H9 (cell line): ENCODE data around the gene MSI1. TPM values are rescaled to one million over a fixed set of nuclear protein-coding genes. Genes with fewer than 3 reads are reported as not detected.
A peak's percentile ranks its signal among the peaks of the same experiment; 100 is the strongest.

Experiments used
- DNase-seq: peaks from one replicate; pipeline ENCODE4 v3.0.0-alpha.2; 2017
- H2AFZ ChIP-seq: one replicate; pipeline ENCODE4 v1.6.1; 2013; ENCODE audit warnings: mild to moderate bottlenecking, low read length, control low read depth, moderate library complexity
- H2AK5ac ChIP-seq: 2 replicates; pipeline ENCODE4 v1.6.1; 2013; ENCODE audit warnings: low read length, control low read depth, mixed read lengths; ENCODE audit not compliant: insufficient read length
- H2BK120ac ChIP-seq: one replicate; pipeline ENCODE4 v1.6.1; 2013; ENCODE audit warnings: low read depth, mild to moderate bottlenecking, low read length, control low read depth, inconsistent platforms; ENCODE audit not compliant: poor library complexity, severe bottlenecking
- H2BK12ac ChIP-seq: 2 replicates; pipeline ENCODE4 v1.6.1; 2013; ENCODE audit warnings: low read length, control low read depth, mixed read lengths, low read depth; ENCODE audit not compliant: insufficient read length
- H2BK15ac ChIP-seq: 2 replicates; pipeline ENCODE4 v1.6.1; 2013; ENCODE audit warnings: low read depth, low read length, control low read depth
- H2BK20ac ChIP-seq: one replicate; pipeline ENCODE4 v1.6.1; 2013; ENCODE audit warnings: low read depth, mild to moderate bottlenecking, low read length, control low read depth, inconsistent platforms; ENCODE audit not compliant: poor library complexity, severe bottlenecking
- H2BK5ac ChIP-seq: 2 replicates; pipeline ENCODE4 v1.6.1; 2013; ENCODE audit warnings: low read length, control low read depth, mixed read lengths; ENCODE audit not compliant: insufficient read length
- H3K14ac ChIP-seq: 2 replicates; pipeline ENCODE4 v1.6.1; 2013; ENCODE audit warnings: low read length, control low read depth; ENCODE audit not compliant: insufficient read depth
- H3K18ac ChIP-seq: 2 replicates; pipeline ENCODE4 v1.6.1; 2013; ENCODE audit warnings: low read depth, mild to moderate bottlenecking, mixed read lengths, low read length, control low read depth; ENCODE audit not compliant: insufficient read length
- H3K23ac ChIP-seq: 2 replicates; pipeline ENCODE4 v1.6.1; 2013; ENCODE audit warnings: low read length, control low read depth, mixed read lengths, low read depth; ENCODE audit not compliant: insufficient read length
- H3K23me2 ChIP-seq: 2 replicates; pipeline ENCODE4 v1.6.1; 2013; ENCODE audit warnings: low read depth, mild to moderate bottlenecking, mixed read lengths, low read length, control low read depth; ENCODE audit not compliant: insufficient read length, poor library complexity, severe bottlenecking
- H3K27ac ChIP-seq: 2 replicates; pipeline ENCODE4 v1.5.1; 2013; ENCODE audit warnings: low read length, control low read depth, mixed read lengths, low read depth; ENCODE audit not compliant: insufficient read length
- H3K27me3 ChIP-seq: 2 replicates; pipeline ENCODE4 v1.6.1; 2013; ENCODE audit warnings: low read length, control low read depth, inconsistent platforms; ENCODE audit not compliant: insufficient read depth
- H3K4ac ChIP-seq: 2 replicates; pipeline ENCODE4 v1.6.1; 2013; ENCODE audit warnings: low read depth, mild to moderate bottlenecking, control low read depth, inconsistent platforms, low read length, moderate library complexity
- H3K4me1 ChIP-seq: 2 replicates; pipeline ENCODE4 v1.6.1; 2013; ENCODE audit warnings: low read length, control low read depth, inconsistent platforms; ENCODE audit not compliant: insufficient read depth
- H3K4me2 ChIP-seq: 2 replicates; pipeline ENCODE4 v1.6.1; 2013; ENCODE audit warnings: low read length, control low read depth, mixed read lengths; ENCODE audit not compliant: insufficient read length, insufficient read depth
- H3K56ac ChIP-seq: 2 replicates; pipeline ENCODE4 v1.6.1; 2013; ENCODE audit warnings: low read depth, mild to moderate bottlenecking, mixed read lengths, low read length, control low read depth; ENCODE audit not compliant: insufficient read length
- H3K79me1 ChIP-seq: 2 replicates; pipeline ENCODE4 v1.6.1; 2013; ENCODE audit warnings: low read depth, mild to moderate bottlenecking, moderate library complexity, low read length, control low read depth, inconsistent platforms; ENCODE audit not compliant: insufficient read depth, poor library complexity, severe bottlenecking
- H3K79me2 ChIP-seq: 2 replicates; pipeline ENCODE4 v1.6.1; 2013; ENCODE audit warnings: low read length, control low read depth, inconsistent platforms; ENCODE audit not compliant: insufficient read depth
- H3K9ac ChIP-seq: 2 replicates; pipeline ENCODE4 v1.6.1; 2013; ENCODE audit warnings: low read length, control low read depth, mixed read lengths; ENCODE audit not compliant: insufficient read length; ENCODE audit errors: extremely low read depth
- H3K9me3 ChIP-seq: one replicate; pipeline ENCODE4 v1.6.1; 2013; ENCODE audit warnings: low read depth, low read length, inconsistent platforms; ENCODE audit not compliant: control insufficient read depth
- H3T11ph ChIP-seq: one replicate; pipeline ENCODE4 v1.6.1; 2013; ENCODE audit warnings: mild to moderate bottlenecking, low read length, control low read depth, inconsistent platforms
- H4K20me1 ChIP-seq: one replicate; pipeline ENCODE4 v1.6.1; 2013; ENCODE audit not compliant: control insufficient read depth, insufficient read length, insufficient read depth
- H4K5ac ChIP-seq: 2 replicates; pipeline ENCODE4 v1.6.1; 2013; ENCODE audit warnings: low read depth, mild to moderate bottlenecking, mixed read lengths, low read length, control low read depth; ENCODE audit not compliant: insufficient read length
- H4K8ac ChIP-seq: replicated peaks from 2 replicates; pipeline ENCODE4 v1.6.1; 2013; ENCODE audit warnings: low read length, control low read depth, mixed read lengths, low read depth; ENCODE audit not compliant: insufficient read length
- H4K91ac ChIP-seq: 2 replicates; pipeline ENCODE4 v1.6.1; 2013; ENCODE audit warnings: low read depth, mild to moderate bottlenecking, moderate library complexity, mixed read lengths, low read length, control low read depth; ENCODE audit not compliant: insufficient read length
- H3K27ac Mint-ChIP-seq, 3 experiments: 2 replicates in 2 of 3; 3 replicates in 1 of 3; pipeline ENCODE4 v1.8.0; 2020 to 2021; ENCODE audit warnings: mixed read lengths in 3 of 3, mild to moderate bottlenecking in 1 of 3, moderate library complexity in 1 of 3
- H3K27me3 Mint-ChIP-seq: 2 replicates; pipeline ENCODE4 v1.8.0; 2021; ENCODE audit warnings: low read depth, mild to moderate bottlenecking, moderate library complexity, mixed read lengths
- H3K36me3 Mint-ChIP-seq, 3 experiments: 2 replicates in 2 of 3; 3 replicates in 1 of 3; pipeline ENCODE4 v1.8.0; 2020 to 2021; ENCODE audit warnings: low read depth in 3 of 3, mixed read lengths in 3 of 3; ENCODE audit not compliant: insufficient read depth in 1 of 3
- H3K4me1 Mint-ChIP-seq, 2 experiments: 2 replicates each; pipeline ENCODE4 v1.8.0; 2020; ENCODE audit warnings: mixed read lengths in 2 of 2
- H3K4me3 Mint-ChIP-seq, 2 experiments: 2 replicates in 1 of 2; 3 replicates in 1 of 2; pipeline ENCODE4 v1.8.0; 2020 to 2021; ENCODE audit warnings: mild to moderate bottlenecking in 2 of 2, mixed read lengths in 2 of 2, moderate library complexity in 1 of 2
- H3K9me3 Mint-ChIP-seq, 2 experiments: 2 replicates in 1 of 2; 3 replicates in 1 of 2; pipeline ENCODE4 v1.8.0; 2020; ENCODE audit warnings: mild to moderate bottlenecking in 2 of 2, mixed read lengths in 2 of 2, moderate library complexity in 1 of 2
- WGBS: extraction: QIAGEN DNeasy Blood & Tissue Kit; methylation state at CpG from one replicate; pipeline ENCODE4 v1.1.7; 2013; ENCODE audit warnings: missing lambda C conversion rate, low lambda C conversion rate, mixed read lengths; ENCODE audit not compliant: insufficient read length; ENCODE audit errors: extremely low coverage; 5-methylcytosine and 5-hydroxymethylcytosine counted together
- total RNA-seq: library from RNA; stranded (reverse); gene quantifications from 2 replicates; pipeline ENCODE4 v1.2.1, GENCODE V29; 2021
- TF ChIP-seq, protein P1 (sequence below): fragments of 200-600 bp; sonication (generic); conservative IDR thresholded peaks from 3 replicates; pipeline ENCODE4 v1.8.0; 2021; ENCODE audit warnings: antibody characterized with exemption, mild to moderate bottlenecking

Gene MSI1
- total RNA-seq, 1 experiment from 2014 or later, result 91.5 TPM

DNA sequence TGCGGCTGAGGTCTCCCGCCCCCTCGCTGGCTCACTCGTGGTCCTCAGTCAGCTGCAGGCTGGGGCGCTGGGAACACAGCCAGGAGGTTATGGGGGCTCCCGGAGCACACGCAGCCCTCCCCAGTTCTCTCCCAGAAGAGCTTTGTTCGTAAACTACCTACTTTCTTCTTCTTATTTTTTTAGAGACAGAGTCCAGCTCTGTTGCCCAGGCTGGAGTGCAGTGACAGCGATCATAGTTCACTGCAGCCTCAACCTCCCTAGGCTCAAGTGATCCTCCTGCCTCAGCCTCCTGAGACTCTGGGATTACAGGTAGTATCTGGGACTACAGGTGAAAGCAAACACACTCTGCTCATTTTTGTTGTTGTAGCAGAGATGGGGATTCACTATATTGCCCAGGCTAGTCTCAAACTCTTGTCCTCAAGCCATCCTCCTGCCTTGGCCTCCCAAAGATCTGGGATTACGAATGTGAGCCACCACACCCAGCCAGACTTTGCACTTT, 25.9 kb downstream of the MSI1 start:
- H3K27me3 Mint-ChIP-seq, result peaks cover 7% of the 10 kb centered on the region
- H3K23ac ChIP-seq, result no peak overlapping the region

More for the DNA sequence above, 25.9 kb downstream of the MSI1 start:
- H3K79me1 ChIP-seq, result no peaks in the 10 kb centered on the region
- no peak overlapping the region for H3K9ac ChIP-seq
- no peak overlapping the region for H4K8ac ChIP-seq
- no peak overlapping the region for H4K5ac ChIP-seq
- H4K91ac ChIP-seq, result no peak overlapping the region
- H4K20me1 ChIP-seq, result no peaks in the 10 kb centered on the region
- H3K4me2 ChIP-seq, result no peak overlapping the region
- no CpG with 5 or more reads among the region's 10 CpGs for WGBS
- H3K79me2 ChIP-seq, result no peaks in the 10 kb centered on the region
- no peak overlapping the region for H3K56ac ChIP-seq
- H3T11ph ChIP-seq, result no peak overlapping the region
- Mint-ChIP-seq H3K9me3 (peaks cover 5 to 6% of the 10 kb centered on the region in 2 experiments), H3K36me3 (peaks cover 16 to 43% (median 39%) of the 10 kb centered on the region in 3 experiments; a peak in 5 of 7 replicates), H3K4me1 (peaks cover 0 to 17% of the 10 kb centered on the region in 2 experiments; a peak in 2 of 4 replicates), H3K4me3 (no peak overlapping the region), H3K27ac (peak overlapping the region in 1 of 3 experiments; percentile 84; a peak in 3 of 7 replicates)
- no peak overlapping the region for H2AFZ ChIP-seq
- H2BK20ac ChIP-seq, result no peak overlapping the region
- H3K14ac ChIP-seq, result no peak overlapping the region
- H3K27me3 ChIP-seq, result no peaks in the 10 kb centered on the region
- H3K18ac ChIP-seq, result no peak overlapping the region
- no peak overlapping the region for H2BK15ac ChIP-seq
- H2BK12ac ChIP-seq, result no peak overlapping the region
- no peaks in the 10 kb centered on the region for H3K4me1 ChIP-seq
- H3K23me2 ChIP-seq, result no peaks in the 10 kb centered on the region
- H3K27ac ChIP-seq, result no peak overlapping the region
- no peak overlapping the region for H3K4ac ChIP-seq
- no peak overlapping the region for H2AK5ac ChIP-seq
- H3K9me3 ChIP-seq, result no peaks in the 10 kb centered on the region
- TF ChIP-seq, protein P1, sequence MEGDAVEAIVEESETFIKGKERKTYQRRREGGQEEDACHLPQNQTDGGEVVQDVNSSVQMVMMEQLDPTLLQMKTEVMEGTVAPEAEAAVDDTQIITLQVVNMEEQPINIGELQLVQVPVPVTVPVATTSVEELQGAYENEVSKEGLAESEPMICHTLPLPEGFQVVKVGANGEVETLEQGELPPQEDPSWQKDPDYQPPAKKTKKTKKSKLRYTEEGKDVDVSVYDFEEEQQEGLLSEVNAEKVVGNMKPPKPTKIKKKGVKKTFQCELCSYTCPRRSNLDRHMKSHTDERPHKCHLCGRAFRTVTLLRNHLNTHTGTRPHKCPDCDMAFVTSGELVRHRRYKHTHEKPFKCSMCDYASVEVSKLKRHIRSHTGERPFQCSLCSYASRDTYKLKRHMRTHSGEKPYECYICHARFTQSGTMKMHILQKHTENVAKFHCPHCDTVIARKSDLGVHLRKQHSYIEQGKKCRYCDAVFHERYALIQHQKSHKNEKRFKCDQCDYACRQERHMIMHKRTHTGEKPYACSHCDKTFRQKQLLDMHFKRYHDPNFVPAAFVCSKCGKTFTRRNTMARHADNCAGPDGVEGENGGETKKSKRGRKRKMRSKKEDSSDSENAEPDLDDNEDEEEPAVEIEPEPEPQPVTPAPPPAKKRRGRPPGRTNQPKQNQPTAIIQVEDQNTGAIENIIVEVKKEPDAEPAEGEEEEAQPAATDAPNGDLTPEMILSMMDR, result no peak
- H2BK120ac ChIP-seq, result no peak overlapping the region
- no peak overlapping the region for H2BK5ac ChIP-seq
- DNase-seq, result no peak
